H1 (cell line): ENCODE results near the gene SNAPIN. TPM values are rescaled to one million over a fixed set of nuclear protein-coding genes. Genes with fewer than 3 reads are reported as not detected.

Experiments
- ASH2L ChIP-seq: fragments of 200-600, 300-600 bp; sonication (generic); IDR thresholded peaks from one replicate; pipeline ENCODE4 v1.7.1; 2017; ENCODE audit warnings: low read length
- BACH1 ChIP-seq: IDR thresholded peaks from 2 replicates; pipeline ENCODE4 v1.6.1; 2012; ENCODE audit warnings: low read length, improper control_type of control experiment
- CBX5 ChIP-seq: fragments of 300-800, 300-1000 bp; sonication (generic); IDR thresholded peaks from 2 replicates; pipeline ENCODE4 v1.7.1; 2016; ENCODE audit warnings: antibody characterized with exemption, low read length, low read depth
- CBX8 ChIP-seq: fragments of 300-800, 300-1000 bp; sonication (generic); IDR thresholded peaks from 2 replicates; pipeline ENCODE4 v1.7.1; 2016; ENCODE audit warnings: low read depth, low read length, borderline replicate concordance
- CREB1 ChIP-seq: IDR thresholded peaks from 2 replicates; pipeline ENCODE4 v1.6.1; 2012; ENCODE audit warnings: inconsistent platforms
- E2F6 ChIP-seq: IDR thresholded peaks from 2 replicates; pipeline ENCODE4 v1.6.1; 2012; ENCODE audit warnings: inconsistent platforms
- EZH2 ChIP-seq: fragments of 200-600 bp; sonication (generic); IDR thresholded peaks from 2 replicates; pipeline ENCODE4 v1.7.1; 2012; ENCODE audit warnings: low read depth, mild to moderate bottlenecking, moderate library complexity, low read length, inconsistent platforms; ENCODE audit not compliant: severe bottlenecking
- HDAC6 ChIP-seq: IDR thresholded peaks from one replicate; pipeline ENCODE4 v1.7.1; 2012; ENCODE audit warnings: low read depth, mild to moderate bottlenecking, inconsistent platforms, low read length, moderate library complexity
- MAFK ChIP-seq: IDR thresholded peaks from 2 replicates; pipeline ENCODE4 v1.6.1; 2012; ENCODE audit warnings: low read depth, mild to moderate bottlenecking, improper control_type of control experiment, low read length
- NRF1 ChIP-seq: IDR thresholded peaks from 2 replicates; pipeline ENCODE4 v1.6.1; 2011; ENCODE audit warnings: mild to moderate bottlenecking, low read depth, low read length, improper control_type of control experiment
- PHF8 ChIP-seq: fragments of 200-600 bp; sonication (generic); conservative IDR thresholded peaks from 2 replicates; pipeline ENCODE4 v1.7.1; 2012; ENCODE audit warnings: low read depth, mild to moderate bottlenecking, inconsistent platforms, low read length, moderate library complexity
- POLR2AphosphoS5 ChIP-seq: IDR thresholded peaks from 2 replicates; pipeline ENCODE4 v1.6.1; 2011; ENCODE audit warnings: low read depth, low read length
- RAD21 ChIP-seq, 2 experiments: IDR thresholded peaks in 1 of 2; conservative IDR thresholded peaks in 1 of 2; 2 replicates each; pipeline ENCODE4 v1.6.1; 2011; ENCODE audit warnings: low read depth in 2 of 2, low read length in 2 of 2, improper control_type of control experiment in 1 of 2, inconsistent platforms in 1 of 2, mild to moderate bottlenecking in 1 of 2, moderate library complexity in 1 of 2
- RFX5 ChIP-seq: IDR thresholded peaks from 2 replicates; pipeline ENCODE4 v1.6.1; 2011; ENCODE audit warnings: low read depth, low read length, improper control_type of control experiment, borderline replicate concordance
- RNF2 ChIP-seq: fragments of 200-900, 300-1000 bp; sonication (generic); IDR thresholded peaks from 2 replicates; pipeline ENCODE4 v1.7.1; 2016; ENCODE audit warnings: borderline replicate concordance, low read depth, mild to moderate bottlenecking, antibody characterized with exemption, low read length; ENCODE audit not compliant: poor library complexity, severe bottlenecking; ENCODE audit errors: missing control alignments
- SP2 ChIP-seq: IDR thresholded peaks from 2 replicates; pipeline ENCODE4 v1.6.1; 2012; ENCODE audit warnings: mild to moderate bottlenecking, low read length, inconsistent platforms
- SUZ12 ChIP-seq: fragments of 200-600 bp; sonication (generic); IDR thresholded peaks from 2 replicates; pipeline ENCODE4 v1.6.1; 2012; ENCODE audit warnings: mild to moderate bottlenecking, inconsistent platforms, low read length, moderate library complexity, mixed read lengths
- TAF1 ChIP-seq: IDR thresholded peaks from 2 replicates; pipeline ENCODE4 v1.6.1; 2011; ENCODE audit warnings: mild to moderate bottlenecking, low read depth, low read length
- TAF7 ChIP-seq: optimal IDR thresholded peaks from 2 replicates; pipeline ENCODE3; 2011; ENCODE audit warnings: low read depth, mild to moderate bottlenecking, inconsistent platforms, low read length, moderate library complexity, borderline replicate concordance
- USF2 ChIP-seq: IDR thresholded peaks from 2 replicates; pipeline ENCODE4 v1.6.1; 2011; ENCODE audit warnings: low read length, improper control_type of control experiment
- ZNF274 ChIP-seq: IDR thresholded peaks from 2 replicates; pipeline ENCODE4 v1.7.0; 2012; ENCODE audit warnings: low read length, borderline replicate concordance; ENCODE audit errors: extremely low read depth
- polyA plus RNA-seq, 7 experiments: library from polyadenylated mRNA; depleted of rRNA in 3 of 7; stranded (reverse) in 5 of 7; unstranded in 2 of 7; fragments of >200 nt in 5 of 7; fragments of 200-250 nt in 2 of 7; gene quantifications; 1 replicate in 5 of 7; 2 replicates in 1 of 7; 4 replicates in 1 of 7; pipeline versions ENCODE4 v1.2.1 to v1.2.3, GENCODE V29; 2011 to 2013; ENCODE audit warnings: missing spikeins in 2 of 7, mixed read lengths in 2 of 7
- total RNA-seq: library from RNA; stranded (reverse); fragmentation: NEBNext Ultra II Directional; extraction: Animal tissue kit (Norgen Biotek cat#: 25700); gene quantifications from 2 replicates; pipeline ENCODE4 v1.2.1, GENCODE V29; 2021

SNAPIN gene
- total and polyA plus RNA-seq, 2 of the 8 experiments (the other 6 are each of a cell fraction or from before 2014, with no cell fraction given) = 25.7 to 31.1 TPM

- TF ChIP-seq CBX8 (no peak), CBX5 (no peak), BACH1 (no peak), E2F6 (peak; percentile 37), PHF8 (peak; percentile 98), TAF1 (peak; percentile 93), POLR2AphosphoS5 (peak; percentile 75), RAD21 (IDR thresholded peaks at IDR 0.05 in 1 of 2, conservative IDR thresholded peaks at IDR 0.05 in 1 of 2; ENCODE audit: low read depth in 2 of 2, low read length in 2 of 2) (no peak), ZNF274 (no peak), SP2 (no peak), MAFK (no peak), EZH2 (no peak), USF2 (peak; percentile 23; the same call in 1 of the 2 replicates), CREB1 (peak; percentile 90), RFX5 (no peak), SUZ12 (no peak), NRF1 (peak; percentile 97), ASH2L (peak; percentile 97), HDAC6 (no peak), TAF7 (peak; percentile 86), RNF2 (no peak)
These were observed 24.5 kb upstream of the SNAPIN start, which contains the start of gene CHTOP (continued) for GRCh38 chr1:153633754-153634665.
